OCI-LY7 (cell line): Measurements from ENCODE around the gene PPY. TPM values are rescaled to one million over a fixed set of nuclear protein-coding genes. Genes with fewer than 3 reads are reported as not detected.

Experiments
- BruUV-seq: library from RNA; stranded (reverse); fragments of 400-500 nt; replicated peaks from 2 replicates; lab custom pipeline; 2021; lab: Mats Ljungman, UMichigan
- CTCF ChIA-PET: fragments of 300-600 bp; sonication (Branson Sonifier 250); formaldehyde crosslinking; loops from one replicate; lab custom pipeline; 2022; ENCODE audit warnings: antibody characterized with exemption; ENCODE audit not compliant: unreplicated experiment; lab: Charles Lee
- POLR2A ChIA-PET: fragments of 300-600 bp; sonication (Branson Sonifier 250); formaldehyde crosslinking; loops from one replicate; lab custom pipeline; 2022; ENCODE audit warnings: antibody characterized with exemption; lab: Charles Lee
- DNase-seq: peaks from one replicate; pipeline ENCODE4 v3.0.0-alpha.2; 2015; ENCODE audit warnings: low spot score
- H2AFZ ChIP-seq: fragments of 200-600 bp; sonication (generic), shearing (Covaris generic); 2 replicates; pipeline ENCODE4 v1.6.1; 2014; ENCODE audit warnings: mild to moderate bottlenecking, antibody characterized with exemption, low read length, moderate library complexity
- H3K27ac ChIP-seq: fragments of 200-600 bp; sonication (generic); 2 replicates; pipeline ENCODE4 v1.5.1; 2014; ENCODE audit warnings: mixed run types, low read depth, mild to moderate bottlenecking, moderate library complexity, low read length, inconsistent platforms; ENCODE audit not compliant: poor library complexity, severe bottlenecking
- H3K36me3 ChIP-seq: fragments of 200-600 bp; sonication (generic); 2 replicates; pipeline ENCODE4 v1.6.1; 2014; ENCODE audit warnings: mild to moderate bottlenecking, antibody characterized with exemption, low read length, moderate library complexity, mixed read lengths; ENCODE audit not compliant: insufficient read depth
- H3K4me1 ChIP-seq: fragments of 200-600 bp; sonication (generic); 2 replicates; pipeline ENCODE4 v1.5.1; 2014; ENCODE audit warnings: mild to moderate bottlenecking, low read length; ENCODE audit not compliant: insufficient read depth, poor library complexity, severe bottlenecking
- H3K4me2 ChIP-seq: fragments of 200-600 bp; sonication (generic); 2 replicates; pipeline ENCODE4 v1.6.1; 2014; ENCODE audit warnings: mild to moderate bottlenecking, low read length
- H3K4me3 ChIP-seq: fragments of 200-600 bp; sonication (generic); 2 replicates; pipeline ENCODE4 v1.5.1; 2014; ENCODE audit warnings: mild to moderate bottlenecking, low read depth, low read length; ENCODE audit not compliant: poor library complexity, severe bottlenecking
- H3K79me2 ChIP-seq: fragments of 200-600 bp; sonication (generic); 2 replicates; pipeline ENCODE4 v1.6.1; 2016; ENCODE audit warnings: low read depth, mild to moderate bottlenecking, low read length, moderate library complexity, mixed read lengths; ENCODE audit not compliant: insufficient read depth
- H3K9me2 ChIP-seq: fragments of 200-600 bp; sonication (generic); 2 replicates; pipeline ENCODE4 v1.6.1; 2016; ENCODE audit warnings: mild to moderate bottlenecking, low read length, mixed read lengths; ENCODE audit not compliant: insufficient read depth
- H3K9me3 ChIP-seq: fragments of 200-600 bp; sonication (generic); 2 replicates; pipeline ENCODE4 v1.6.1; 2014; ENCODE audit warnings: mild to moderate bottlenecking, mixed run types, low read length, mixed read lengths
- H4K20me1 ChIP-seq: fragments of 200-600 bp; sonication (generic); 2 replicates; pipeline ENCODE4 v1.6.1; 2014; ENCODE audit warnings: mild to moderate bottlenecking, antibody characterized with exemption, low read length, moderate library complexity, mixed read lengths; ENCODE audit not compliant: insufficient read depth
- EZH2phosphoT487 ChIP-seq: fragments of 200-600 bp; sonication (generic); IDR thresholded peaks from 2 replicates; pipeline ENCODE4 v1.6.1; 2018; ENCODE audit warnings: low read depth, borderline replicate concordance, mild to moderate bottlenecking, mixed run types, antibody characterized with exemption, low read length, moderate library complexity, mixed read lengths
- intact Hi-C: fragments of 100-400 bp; cut with micrococcal nuclease; formaldehyde crosslinking; loops from one replicate; pipeline ENCODE4 v1.10.0; 2022; ENCODE audit not compliant: unreplicated experiment
- total RNA-seq, 2 experiments: library from RNA; depleted of rRNA in 1 of 2; stranded (reverse); fragments of >200 nt in 1 of 2; shearing (Covaris generic) in 1 of 2; gene quantifications; 2 replicates each; pipeline ENCODE4 v1.2.3, GENCODE V29; 2014 to 2022
- TF ChIP-seq, protein P1 (sequence below): fragments of 200-600 bp; sonication (generic); conservative IDR thresholded peaks from 2 replicates; pipeline ENCODE4 v1.5.1; 2014; ENCODE audit warnings: mild to moderate bottlenecking, antibody characterized with exemption, low read length, moderate library complexity, mixed read lengths

Gene PPY
- total RNA-seq, 2 experiments from 2014 or later: not detected

GRCh38 chr17:43952724-43953666, 10.7 kb upstream of the PPY start:
- no peak overlapping the region for H3K4me3 ChIP-seq
- intact Hi-C loops: no loop called here
- BruUV-seq: no TSS peak
- H3K4me1 ChIP-seq: no peaks in the 10 kb centered on the region
- H3K9me3 ChIP-seq: no peaks in the 10 kb centered on the region
- no peaks in the 10 kb centered on the region for H3K36me3 ChIP-seq
- H3K79me2 ChIP-seq: no peaks in the 10 kb centered on the region
- ChIA-PET CTCF (no interaction called here), POLR2A (no interaction called here)
- H2AFZ ChIP-seq: no peak overlapping the region
- no peak for TF ChIP-seq EZH2phosphoT487
- TF ChIP-seq, protein P1, sequence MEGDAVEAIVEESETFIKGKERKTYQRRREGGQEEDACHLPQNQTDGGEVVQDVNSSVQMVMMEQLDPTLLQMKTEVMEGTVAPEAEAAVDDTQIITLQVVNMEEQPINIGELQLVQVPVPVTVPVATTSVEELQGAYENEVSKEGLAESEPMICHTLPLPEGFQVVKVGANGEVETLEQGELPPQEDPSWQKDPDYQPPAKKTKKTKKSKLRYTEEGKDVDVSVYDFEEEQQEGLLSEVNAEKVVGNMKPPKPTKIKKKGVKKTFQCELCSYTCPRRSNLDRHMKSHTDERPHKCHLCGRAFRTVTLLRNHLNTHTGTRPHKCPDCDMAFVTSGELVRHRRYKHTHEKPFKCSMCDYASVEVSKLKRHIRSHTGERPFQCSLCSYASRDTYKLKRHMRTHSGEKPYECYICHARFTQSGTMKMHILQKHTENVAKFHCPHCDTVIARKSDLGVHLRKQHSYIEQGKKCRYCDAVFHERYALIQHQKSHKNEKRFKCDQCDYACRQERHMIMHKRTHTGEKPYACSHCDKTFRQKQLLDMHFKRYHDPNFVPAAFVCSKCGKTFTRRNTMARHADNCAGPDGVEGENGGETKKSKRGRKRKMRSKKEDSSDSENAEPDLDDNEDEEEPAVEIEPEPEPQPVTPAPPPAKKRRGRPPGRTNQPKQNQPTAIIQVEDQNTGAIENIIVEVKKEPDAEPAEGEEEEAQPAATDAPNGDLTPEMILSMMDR: no peak
- H4K20me1 ChIP-seq: no peaks in the 10 kb centered on the region
- no peak overlapping the region for H3K4me2 ChIP-seq
- no peak for DNase-seq
- H3K9me2 ChIP-seq: no peaks in the 10 kb centered on the region
- no peak overlapping the region for H3K27ac ChIP-seq

DNA sequence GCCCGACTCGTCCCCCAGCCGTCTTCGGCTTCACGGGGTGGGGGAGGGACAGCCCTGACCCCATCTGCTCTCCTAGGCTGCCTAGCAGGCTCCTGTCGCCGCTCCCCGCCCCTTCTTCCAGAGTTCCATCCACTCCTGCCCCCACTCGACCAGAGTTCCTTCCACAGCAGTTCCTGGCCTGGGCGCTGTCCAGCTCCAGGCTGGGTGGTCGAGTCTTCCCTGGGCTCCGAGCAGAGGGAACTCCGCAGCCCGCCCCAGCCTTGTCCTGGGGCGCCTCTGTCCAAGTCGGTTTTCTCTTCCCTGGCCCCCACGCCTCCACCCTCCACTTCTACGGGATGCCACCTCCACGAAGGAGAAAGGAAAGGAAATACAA, 10.1 kb upstream of the PPY start:
- POLR2A ChIA-PET: no interaction called here
- no peaks in the 10 kb centered on the region for H3K36me3 ChIP-seq
- H2AFZ ChIP-seq: no peak overlapping the region
- no peaks in the 10 kb centered on the region for H3K9me2 ChIP-seq
- H3K4me2 ChIP-seq: no peak overlapping the region
- H3K9me3 ChIP-seq: no peaks in the 10 kb centered on the region
- CTCF ChIA-PET: no interaction called here
- no peaks in the 10 kb centered on the region for H4K20me1 ChIP-seq
- BruUV-seq: no TSS peak
- no peak overlapping the region for H3K4me3 ChIP-seq
- intact Hi-C loops: no loop called here
- H3K79me2 ChIP-seq: no peaks in the 10 kb centered on the region
- H3K27ac ChIP-seq: no peak overlapping the region
- DNase-seq: no peak
- TF ChIP-seq, protein P1: no peak
- no peak for TF ChIP-seq EZH2phosphoT487
- H3K4me1 ChIP-seq: no peaks in the 10 kb centered on the region

GRCh38 chr17:43951750-43952149, 9.5 kb upstream of the PPY start:
- Histone ChIP-seq H3K4me2 (no peak overlapping the region), H2AFZ (no peak overlapping the region), H3K27ac (no peak overlapping the region), H3K4me3 (no peak overlapping the region), H3K36me3 (no peaks in the 10 kb centered on the region), H3K9me3 (no peaks in the 10 kb centered on the region), H3K79me2 (no peaks in the 10 kb centered on the region), H3K4me1 (no peaks in the 10 kb centered on the region), H4K20me1 (no peaks in the 10 kb centered on the region), H3K9me2 (no peaks in the 10 kb centered on the region)
- BruUV-seq: no TSS peak
- intact Hi-C loops: no loop called here
- POLR2A ChIA-PET: no interaction called here
- DNase-seq: no peak
- TF ChIP-seq, protein P1: no peak
- no peak for TF ChIP-seq EZH2phosphoT487
- CTCF ChIA-PET: no interaction called here
